Activated CD8-positive, alpha-beta memory T cell treated with anti-CD3 and anti-CD28 coated beads, Interleukin-2, amount 10 ng/mL, durations not matched to agents 7 days and 5 days (primary cell): ENCODE results near the gene UBQLN1. TPM values are rescaled to one million over a fixed set of nuclear protein-coding genes. Genes with fewer than 3 reads are reported as not detected.
"Not testable (repeated sequence)": the region's sequence is repeated elsewhere in the genome, so short reads cannot be mapped to it uniquely, and the experiment has no call there.

Experiments
- ATAC-seq: fragments of 150-1000 bp; cut with Tn5 transposase; one replicate; pipeline ENCODE4 v1.10.0; 2021; ENCODE audit warnings: moderate library complexity
- CTCF ChIA-PET: fragments of 350-600 bp; sonication (Branson Sonifier 250); formaldehyde crosslinking; loops from one replicate; lab custom pipeline; 2021; ENCODE audit warnings: antibody characterized with exemption; lab: Charles Lee
- DNase-seq: peaks from one replicate; pipeline ENCODE4 v3.0.0-alpha.2; 2020
- H3K27ac Mint-ChIP-seq: one replicate; pipeline ENCODE4 v1.8.0; 2021; ENCODE audit warnings: mild to moderate bottlenecking, mixed read lengths
- H3K27me3 Mint-ChIP-seq: one replicate; pipeline ENCODE4 v1.8.0; 2021; ENCODE audit warnings: mixed read lengths
- H3K36me3 Mint-ChIP-seq: one replicate; pipeline ENCODE4 v1.8.0; 2021; ENCODE audit warnings: mild to moderate bottlenecking, mixed read lengths
- H3K4me1 Mint-ChIP-seq: one replicate; pipeline ENCODE4 v1.8.0; 2021; ENCODE audit warnings: mixed read lengths
- H3K4me3 Mint-ChIP-seq: one replicate; pipeline ENCODE4 v1.8.0; 2021; ENCODE audit warnings: mild to moderate bottlenecking, moderate library complexity, mixed read lengths
- H3K9me3 Mint-ChIP-seq: one replicate; pipeline ENCODE4 v1.8.0; 2022; ENCODE audit warnings: low read depth, mixed read lengths
- total RNA-seq, 2 experiments: library from RNA; stranded (reverse); gene quantifications; one replicate each; pipeline ENCODE4 v1.2.3, GENCODE V29; 2021

The UBQLN1 gene
- 10 to 100 TPM; 90.3 to 100.0 TPM for total RNA-seq

- DNase-seq (peak; percentile 94), ATAC-seq (peak; percentile 82)
- H3K4me1 Mint-ChIP-seq = peaks cover 42% of the 10 kb centered on the region
- no peaks in the 10 kb centered on the region for H3K27me3 Mint-ChIP-seq
- CTCF ChIA-PET = interaction anchor here (0.8 to 2.2 kb wide), 6 partner anchors 12 to 266 kb away, joined by 3 to 11 read pairs (median 4); partner anchors contain the start of genes IDNK and KIF27
- peak within 1 kb of the TSS; percentile 86 for H3K4me3 Mint-ChIP-seq
- H3K36me3 Mint-ChIP-seq = peaks cover 26% of the 10 kb centered on the region
- peak within 1 kb of the TSS; percentile 99 for H3K27ac Mint-ChIP-seq
- H3K9me3 Mint-ChIP-seq = no peaks in the 10 kb centered on the region
Measured at GRCh38 chr9:83707768-83708514, at the start of gene UBQLN1. TSS of gene UBQLN1 (minus strand) at chr9:83707958. CDS start at chr9:83707679, 279 bp downstream.

- no peaks in the 10 kb centered on the region for H3K9me3 Mint-ChIP-seq
- DNase-seq (no peak), ATAC-seq (no peak)
- H3K4me1 Mint-ChIP-seq = no peaks in the 10 kb centered on the region
- H3K27ac Mint-ChIP-seq = no peak overlapping the region
- H3K4me3 Mint-ChIP-seq = no peak overlapping the region
- CTCF ChIA-PET = no interaction called here
- no peaks in the 10 kb centered on the region for H3K27me3 Mint-ChIP-seq
- peaks cover 3% of the 10 kb centered on the region for H3K36me3 Mint-ChIP-seq
Measured at GRCh38 chr9:83754383-83754977, 46.7 kb upstream of the UBQLN1 start.

GRCh38 chr9:83749706-83750105, 41.9 kb upstream of the UBQLN1 start:
- ATAC-seq (no peak), DNase-seq (no peak)
- CTCF ChIA-PET = no interaction called here
- Mint-ChIP-seq H3K36me3 (peaks cover 2% of the 10 kb centered on the region), H3K4me1 (no peaks in the 10 kb centered on the region), H3K4me3 (no peak overlapping the region), H3K9me3 (no peaks in the 10 kb centered on the region), H3K27me3 (no peaks in the 10 kb centered on the region), H3K27ac (no peak overlapping the region)

- no peaks in the 10 kb centered on the region for H3K27me3 Mint-ChIP-seq
Measured at GRCh38 chr9:83744206-83744605, 36.4 kb upstream of the UBQLN1 start.

GRCh38 chr9:83733739-83734138, 26.0 kb upstream of the UBQLN1 start:
- H3K9me3 Mint-ChIP-seq = no peaks in the 10 kb centered on the region
- CTCF ChIA-PET = no interaction called here
- ATAC-seq = no peak
- no peak overlapping the region for H3K27ac Mint-ChIP-seq
- H3K4me3 Mint-ChIP-seq = no peak overlapping the region
- no peak for DNase-seq
- no peaks in the 10 kb centered on the region for H3K27me3 Mint-ChIP-seq
- no peaks in the 10 kb centered on the region for H3K4me1 Mint-ChIP-seq
- H3K36me3 Mint-ChIP-seq = peaks cover 2% of the 10 kb centered on the region

More at GRCh38 chr9:83744206-83744605, 36.4 kb upstream of the UBQLN1 start:
- Mint-ChIP-seq H3K4me3 (no peak overlapping the region), H3K4me1 (no peaks in the 10 kb centered on the region), H3K9me3 (no peaks in the 10 kb centered on the region), H3K27ac (no peak overlapping the region), H3K36me3 (peaks cover under 1% of the 10 kb centered on the region)
- no peak for DNase-seq
- ATAC-seq = no peak
- CTCF ChIA-PET = no interaction called here

- H3K9me3 Mint-ChIP-seq, H3K4me3 Mint-ChIP-seq, CTCF ChIA-PET, ATAC-seq, H3K36me3 Mint-ChIP-seq, H3K27me3 Mint-ChIP-seq, H3K4me1 Mint-ChIP-seq, H3K27ac Mint-ChIP-seq, DNase-seq: not testable (repeated sequence)
Measured at GRCh38 chr9:83728591-83729368, 21.0 kb upstream of the UBQLN1 start.

- ATAC-seq = no peak
- no peaks in the 10 kb centered on the region for H3K27me3 Mint-ChIP-seq
- CTCF ChIA-PET = no interaction called here
- no peaks in the 10 kb centered on the region for H3K9me3 Mint-ChIP-seq
- H3K4me3 Mint-ChIP-seq = no peak overlapping the region
- DNase-seq = no peak
- H3K4me1 Mint-ChIP-seq = no peaks in the 10 kb centered on the region
- H3K36me3 Mint-ChIP-seq = no peaks in the 10 kb centered on the region
- H3K27ac Mint-ChIP-seq = no peak overlapping the region
Measured at GRCh38 chr9:83724436-83724835, 16.7 kb upstream of the UBQLN1 start.

- Mint-ChIP-seq H3K27ac (no peak overlapping the region), H3K4me3 (no peak overlapping the region), H3K36me3 (no peaks in the 10 kb centered on the region), H3K4me1 (no peaks in the 10 kb centered on the region), H3K9me3 (no peaks in the 10 kb centered on the region), H3K27me3 (no peaks in the 10 kb centered on the region)
- CTCF ChIA-PET = no interaction called here
- DNase-seq (no peak), ATAC-seq (no peak)
Measured at GRCh38 chr9:83722726-83723495, 15.2 kb upstream of the UBQLN1 start.

GRCh38 chr9:83721509-83721908, 13.8 kb upstream of the UBQLN1 start:
- no peaks in the 10 kb centered on the region for H3K27me3 Mint-ChIP-seq
- H3K36me3 Mint-ChIP-seq = no peaks in the 10 kb centered on the region
- CTCF ChIA-PET = no interaction called here
- H3K4me1 Mint-ChIP-seq = no peaks in the 10 kb centered on the region
- no peak for DNase-seq
- H3K4me3 Mint-ChIP-seq = no peak overlapping the region
- H3K9me3 Mint-ChIP-seq = no peaks in the 10 kb centered on the region
- H3K27ac Mint-ChIP-seq = no peak overlapping the region
- no peak for ATAC-seq

GRCh38 chr9:83715794-83716193, 8.0 kb upstream of the UBQLN1 start:
- Mint-ChIP-seq H3K9me3 (no peaks in the 10 kb centered on the region), H3K27ac (no peak overlapping the region), H3K27me3 (no peaks in the 10 kb centered on the region), H3K4me1 (no peaks in the 10 kb centered on the region), H3K36me3 (no peaks in the 10 kb centered on the region), H3K4me3 (no peak overlapping the region)
- no peak for ATAC-seq
- CTCF ChIA-PET = interaction anchor here (0.7 to 1.5 kb wide), 2 partner anchors 95 to 155 kb away, joined by 3 read pairs; no protein-coding TSS in a partner anchor
- DNase-seq = no peak

- Mint-ChIP-seq H3K36me3 (no peaks in the 10 kb centered on the region), H3K9me3 (no peaks in the 10 kb centered on the region), H3K27ac (no peak overlapping the region), H3K4me3 (no peak overlapping the region), H3K27me3 (no peaks in the 10 kb centered on the region), H3K4me1 (no peaks in the 10 kb centered on the region)
- ATAC-seq = no peak
- DNase-seq = no peak
- CTCF ChIA-PET = interaction anchor here (1.5 kb wide), 1 partner anchor 95 kb away, joined by 3 read pairs; no protein-coding TSS in a partner anchor
Measured at GRCh38 chr9:83715221-83715620, 7.5 kb upstream of the UBQLN1 start.

GRCh38 chr9:83714329-83714728, 6.6 kb upstream of the UBQLN1 start:
- H3K27me3 Mint-ChIP-seq = no peaks in the 10 kb centered on the region
- H3K27ac Mint-ChIP-seq = no peak overlapping the region
- H3K9me3 Mint-ChIP-seq = no peaks in the 10 kb centered on the region
- CTCF ChIA-PET = interaction anchor here (1.5 kb wide), 1 partner anchor 94 kb away, joined by 3 read pairs; no protein-coding TSS in a partner anchor
- DNase-seq (no peak), ATAC-seq (peak; percentile 27)
- no peaks in the 10 kb centered on the region for H3K36me3 Mint-ChIP-seq
- H3K4me3 Mint-ChIP-seq = no peak overlapping the region
- H3K4me1 Mint-ChIP-seq = peaks cover 2% of the 10 kb centered on the region
